ENCODE results near the gene TRMT2A. TPM values are rescaled to one million over a fixed set of nuclear protein-coding genes. Genes with fewer than 3 reads are reported as not detected.

The TRMT2A gene
- total RNA-seq, 3 donors from 2014 or later (not counting 1 experiment from before 2014, with no cell fraction given) = 86.4 to 104 (median 86.5) TPM

GRCh38 chr22:20139391-20140106, 22.5 kb upstream of the TRMT2A start:
- Mint-ChIP-seq H3K9me3 (no peaks in the 10 kb centered on the region), H3K4me1 (peaks cover 6 to 30% of the 10 kb centered on the region in 2 donors), H3K36me3 (no peaks in the 10 kb centered on the region), H3K4me3 (no peak overlapping the region), H3K27ac (peak overlapping the region in 1 of 2 donors; percentile 40), H3K27me3 (ENCODE audit: low read depth in 2 of 2) (no peaks in the 10 kb centered on the region)
- DNase-seq (no peak), ATAC-seq (no peak)
- H3K4me3 ChIP-seq (ENCODE audit: low read length) = no peak overlapping the region
- 90% methylated on average over 36 of the region's 36 CpGs for WGBS (ENCODE audit: insufficient coverage)
- no peaks in the 10 kb centered on the region for H3K27me3 ChIP-seq (ENCODE audit: control insufficient read depth, insufficient read depth, low read length)
- no peak overlapping the region for H3K27ac ChIP-seq (ENCODE audit: low read length)
- intact Hi-C loops (cut with micrococcal nuclease) = no loop called here
- H3K4me1 ChIP-seq (ENCODE audit: control insufficient read depth, insufficient read depth, low read length) = peaks cover 25% of the 10 kb centered on the region
- TF ChIP-seq CTCF (IDR thresholded peaks at IDR 0.05) = no peak
- H3K9me3 ChIP-seq (ENCODE audit: control insufficient read depth, insufficient read depth, low read length) = no peaks in the 10 kb centered on the region
- H3K36me3 ChIP-seq (ENCODE audit: control insufficient read depth, insufficient read depth, low read length) = peaks cover 7% of the 10 kb centered on the region

- Histone ChIP-seq H3K36me3 (ENCODE audit: control insufficient read depth, insufficient read depth, low read length) (peaks cover 7% of the 10 kb centered on the region), H3K27me3 (ENCODE audit: control insufficient read depth, insufficient read depth, low read length) (no peaks in the 10 kb centered on the region), H3K4me3 (ENCODE audit: low read length) (no peak overlapping the region), H3K27ac (ENCODE audit: low read length) (no peak overlapping the region), H3K4me1 (ENCODE audit: control insufficient read depth, insufficient read depth, low read length) (peaks cover 32% of the 10 kb centered on the region), H3K9me3 (ENCODE audit: control insufficient read depth, insufficient read depth, low read length) (no peaks in the 10 kb centered on the region)
- H3K36me3 Mint-ChIP-seq = no peaks in the 10 kb centered on the region
- WGBS (ENCODE audit: insufficient coverage) = 59% methylated on average over 16 of the region's 16 CpGs
- intact Hi-C loops (cut with micrococcal nuclease) = no loop called here
- TF ChIP-seq CTCF (IDR thresholded peaks at IDR 0.05) = no peak
- ATAC-seq (peak in 1 of 3 donors; percentile 51), DNase-seq (no peak)
- peaks cover 6 to 36% of the 10 kb centered on the region in 2 donors for H3K4me1 Mint-ChIP-seq
- H3K4me3 Mint-ChIP-seq = no peak overlapping the region
- H3K27me3 Mint-ChIP-seq (ENCODE audit: low read depth in 2 of 2) = no peaks in the 10 kb centered on the region
- H3K9me3 Mint-ChIP-seq = no peaks in the 10 kb centered on the region
- peak overlapping the region in 1 of 2 donors; percentile 40 for H3K27ac Mint-ChIP-seq
Observed at GRCh38 chr22:20138868-20139267, 21.8 kb upstream of the TRMT2A start.

GRCh38 chr22:20138417-20138738, 21.4 kb upstream of the TRMT2A start:
- no peak overlapping the region for H3K4me3 Mint-ChIP-seq
- peaks cover 6 to 41% of the 10 kb centered on the region in 2 donors for H3K4me1 Mint-ChIP-seq
- peaks cover 7% of the 10 kb centered on the region for H3K36me3 ChIP-seq (ENCODE audit: control insufficient read depth, insufficient read depth, low read length)
- H3K4me1 ChIP-seq (ENCODE audit: control insufficient read depth, insufficient read depth, low read length) = peaks cover 36% of the 10 kb centered on the region
- H3K27me3 ChIP-seq (ENCODE audit: control insufficient read depth, insufficient read depth, low read length) = no peaks in the 10 kb centered on the region
- no peak overlapping the region for H3K27ac ChIP-seq (ENCODE audit: low read length)
- H3K4me3 ChIP-seq (ENCODE audit: low read length) = no peak overlapping the region
- H3K9me3 Mint-ChIP-seq = no peaks in the 10 kb centered on the region
- no peak overlapping the region for H3K27ac Mint-ChIP-seq
- H3K27me3 Mint-ChIP-seq (ENCODE audit: low read depth in 2 of 2) = no peaks in the 10 kb centered on the region
- no peaks in the 10 kb centered on the region for H3K9me3 ChIP-seq (ENCODE audit: control insufficient read depth, insufficient read depth, low read length)
- ATAC-seq (no peak), DNase-seq (no peak)
- no peak for TF ChIP-seq CTCF (IDR thresholded peaks at IDR 0.05)
- 82% methylated on average over 4 of the region's 4 CpGs for WGBS (ENCODE audit: insufficient coverage)
- no peaks in the 10 kb centered on the region for H3K36me3 Mint-ChIP-seq
- intact Hi-C loops (cut with micrococcal nuclease) = no loop called here

Measured in natural killer cell (primary cell).